GM12865 (cell line): ENCODE data around the gene PTPA.

Experiments used
- DNase-seq: peaks from one replicate; pipeline ENCODE4 v3.0.0; 2010; ENCODE audit warnings: low read depth
- H3K4me3 ChIP-seq: 2 replicates; pipeline ENCODE4 v1.5.1; 2011; ENCODE audit warnings: mild to moderate bottlenecking, low read depth, low read length, control low read depth
- CTCF ChIP-seq: IDR thresholded peaks from 2 replicates; pipeline ENCODE4 v1.5.1; 2011; ENCODE audit warnings: low read length, control low read depth, low read depth, inconsistent platforms; ENCODE audit not compliant: insufficient read depth; ENCODE audit errors: missing control alignments

The PTPA gene

GRCh38 chr9:129174102-129174723 is 63.0 kb downstream of the PTPA start:
- peak overlapping the region; percentile 84 for H3K4me3 ChIP-seq
- TF ChIP-seq CTCF, result peak; percentile 99
- peak; percentile 84 for DNase-seq

DNA sequence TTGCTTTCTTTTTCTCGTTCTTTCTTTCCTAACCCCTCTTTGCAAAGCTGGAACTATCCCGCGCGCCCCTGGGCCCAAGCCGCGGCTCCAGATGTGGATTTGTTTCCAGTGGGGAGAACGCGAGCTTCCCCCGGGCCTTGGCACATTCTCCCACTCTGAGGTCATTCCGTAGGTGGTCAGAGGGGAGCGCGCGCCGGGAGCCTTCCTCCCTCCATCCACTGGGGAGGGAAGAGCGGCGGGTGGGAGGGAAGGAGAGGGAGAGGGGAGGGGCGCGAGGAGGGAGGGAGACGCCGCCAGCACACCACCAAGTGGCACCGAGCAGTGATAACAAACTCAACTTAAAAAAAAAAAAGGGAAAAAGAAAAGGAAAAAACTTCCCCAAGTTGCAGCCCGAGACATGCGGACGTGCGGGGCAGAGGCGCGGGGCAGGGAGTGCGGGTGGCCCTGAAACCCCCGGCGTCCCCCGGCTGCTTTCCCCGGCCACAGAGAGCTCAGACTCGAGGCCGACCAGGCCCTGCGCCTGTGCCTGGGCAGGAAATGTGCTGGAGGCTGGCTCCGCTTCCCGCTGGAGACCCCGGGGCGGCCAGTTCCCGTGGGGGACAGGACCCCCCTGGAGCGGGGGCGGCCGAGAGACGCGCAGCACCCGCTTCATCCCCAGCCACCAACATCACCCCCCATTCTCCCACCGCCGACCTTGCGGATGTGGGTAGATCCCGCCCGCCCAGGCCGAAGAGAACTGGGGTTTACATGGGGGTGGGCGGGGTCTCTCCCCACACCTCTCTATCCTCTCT is 63.7 kb downstream of the PTPA start:
- peak; percentile 36 for DNase-seq
- TF ChIP-seq CTCF, result no peak
- peak overlapping the region; percentile 84 for H3K4me3 ChIP-seq

- TF ChIP-seq CTCF, result no peak
- DNase-seq, result no peak
- peak overlapping the region; percentile 84 for H3K4me3 ChIP-seq
Measured at GRCh38 chr9:129175515-129175824, 64.3 kb downstream of the PTPA start.

DNA sequence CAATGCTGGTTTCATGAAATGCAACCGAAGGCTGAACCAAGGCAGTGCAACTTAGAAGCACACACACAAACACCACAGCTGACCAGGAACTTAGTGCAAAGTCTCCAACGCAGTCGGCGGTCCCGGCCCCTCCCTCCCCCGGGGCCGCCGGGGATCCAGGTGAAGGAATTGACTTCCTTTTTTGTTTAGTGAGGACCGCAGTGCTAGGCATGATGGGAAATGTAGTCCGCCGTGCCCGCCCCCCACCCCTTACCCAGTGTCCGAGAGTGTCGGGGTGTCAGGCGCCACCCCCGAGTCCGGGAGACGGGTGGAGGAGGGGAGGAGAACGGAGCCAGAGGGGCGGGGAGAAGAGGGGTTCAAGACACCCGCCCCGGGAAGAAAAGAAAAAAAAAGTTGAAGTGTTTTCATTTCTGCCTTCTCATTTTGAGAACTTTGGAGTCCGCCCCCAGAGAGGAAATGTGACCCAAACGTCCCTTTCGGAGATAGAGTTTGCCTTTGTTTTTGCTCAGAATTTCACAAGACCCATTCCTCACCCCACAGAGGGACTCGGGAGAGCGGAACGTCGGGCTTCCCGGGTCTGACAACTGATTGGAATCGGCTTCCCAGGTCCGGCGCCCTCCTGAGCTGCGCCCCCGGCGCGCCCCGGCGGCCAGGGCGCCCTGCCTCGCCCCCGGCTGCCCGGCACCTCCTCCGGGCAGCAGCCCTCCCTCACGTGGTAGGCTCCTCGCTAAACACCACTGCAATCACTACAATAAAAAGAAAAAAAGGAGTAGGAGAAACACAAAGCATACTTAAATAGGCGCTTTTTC is 64.8 kb downstream of the PTPA start:
- TF ChIP-seq CTCF, result no peak
- peak overlapping the region; percentile 84 for H3K4me3 ChIP-seq
- peak; percentile 87 for DNase-seq

DNA sequence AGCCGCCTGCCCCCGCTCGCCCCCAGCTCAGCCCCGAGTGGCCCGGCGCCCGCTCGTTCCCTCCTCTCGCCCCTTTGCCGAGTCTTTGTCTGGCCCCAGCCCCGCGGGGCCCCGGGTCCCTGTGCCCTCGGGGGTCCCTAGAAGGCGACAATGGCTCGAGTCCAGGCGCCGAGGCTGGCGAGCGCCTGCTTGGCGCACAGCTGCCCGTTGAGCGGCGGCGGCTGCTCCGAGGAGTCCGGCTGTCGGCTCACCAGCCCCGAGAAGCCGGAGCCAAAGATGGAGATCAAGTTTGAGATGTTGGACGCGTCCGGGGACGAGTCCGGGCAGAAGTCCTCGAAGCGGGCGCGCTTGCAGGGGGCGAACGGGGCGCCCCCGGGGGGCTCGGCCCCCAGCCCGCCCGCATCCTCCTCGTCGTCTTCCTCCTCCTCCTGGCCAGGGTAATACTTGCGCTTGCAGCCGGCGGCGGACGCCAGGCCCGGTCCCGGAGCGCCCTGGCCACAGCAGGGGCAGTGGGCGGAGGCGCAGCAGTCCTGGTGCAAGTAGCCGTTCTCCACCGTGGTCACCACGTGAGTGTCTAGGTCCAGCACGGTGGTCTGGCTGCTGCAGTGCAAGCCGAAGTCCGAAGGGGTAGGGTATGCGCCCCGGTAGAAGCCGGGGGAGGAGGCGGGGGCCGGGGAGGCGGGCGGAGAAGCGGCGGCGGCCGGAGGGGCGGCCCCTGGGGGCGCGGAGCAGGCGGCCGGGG is 65.7 kb downstream of the PTPA start:
- H3K4me3 ChIP-seq, result peak overlapping the region; percentile 84
- peak; percentile 39 for DNase-seq
- no peak for TF ChIP-seq CTCF

GRCh38 chr9:129177443-129177790 is 66.2 kb downstream of the PTPA start:
- H3K4me3 ChIP-seq, result peak overlapping the region; percentile 62
- no peak for TF ChIP-seq CTCF
- no peak for DNase-seq
